Measurements from ENCODE around the gene FHL2. TPM values are rescaled to one million over a fixed set of nuclear protein-coding genes. Genes with fewer than 3 reads are reported as not detected.

FHL2 gene
- total and polyA plus RNA-seq, 12 donors: 437 to 2,354 (median 1,410) TPM

DNA sequence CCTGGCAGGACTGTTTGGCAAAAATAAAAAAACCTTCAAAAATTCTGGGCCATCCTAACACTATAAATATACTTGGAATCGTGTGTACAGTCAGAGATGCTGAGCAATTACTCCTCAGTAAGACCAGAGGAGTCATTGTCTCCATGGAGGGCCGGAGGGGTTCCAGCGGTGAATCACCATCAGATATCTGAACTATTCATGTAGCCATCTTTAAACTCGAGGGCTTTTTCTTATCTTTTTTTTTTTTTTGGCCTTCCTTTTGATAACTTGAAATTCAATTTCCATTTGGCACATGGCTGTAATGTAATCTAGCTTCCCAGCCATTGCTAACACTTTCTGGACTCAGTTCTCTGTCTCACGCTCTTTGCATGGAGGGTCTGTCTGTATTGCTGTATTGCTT is 7.4 kb upstream of the FHL2 start:
- Histone ChIP-seq H3K4me1 (peaks cover 17 to 93% (median 57%) of the 10 kb centered on the region in 9 donors), H3K9me3 (no peaks in the 10 kb centered on the region), H3K27ac (peak overlapping the region in 9 of 10 donors; percentile 28 to 87 (median 72)), H3K36me3 (peaks cover 0 to 5% (median 0%) of the 10 kb centered on the region in 9 donors), H3K4me3 (no peak overlapping the region), H3K27me3 (no peaks in the 10 kb centered on the region)
- intact Hi-C loops (cut with DNase I): no loop called here
- WGBS, 2 donors: 46 to 53% methylated on average over 5 of the region's 5 CpGs
- ATAC-seq: no peak
- TF ChIP-seq, protein P1, sequence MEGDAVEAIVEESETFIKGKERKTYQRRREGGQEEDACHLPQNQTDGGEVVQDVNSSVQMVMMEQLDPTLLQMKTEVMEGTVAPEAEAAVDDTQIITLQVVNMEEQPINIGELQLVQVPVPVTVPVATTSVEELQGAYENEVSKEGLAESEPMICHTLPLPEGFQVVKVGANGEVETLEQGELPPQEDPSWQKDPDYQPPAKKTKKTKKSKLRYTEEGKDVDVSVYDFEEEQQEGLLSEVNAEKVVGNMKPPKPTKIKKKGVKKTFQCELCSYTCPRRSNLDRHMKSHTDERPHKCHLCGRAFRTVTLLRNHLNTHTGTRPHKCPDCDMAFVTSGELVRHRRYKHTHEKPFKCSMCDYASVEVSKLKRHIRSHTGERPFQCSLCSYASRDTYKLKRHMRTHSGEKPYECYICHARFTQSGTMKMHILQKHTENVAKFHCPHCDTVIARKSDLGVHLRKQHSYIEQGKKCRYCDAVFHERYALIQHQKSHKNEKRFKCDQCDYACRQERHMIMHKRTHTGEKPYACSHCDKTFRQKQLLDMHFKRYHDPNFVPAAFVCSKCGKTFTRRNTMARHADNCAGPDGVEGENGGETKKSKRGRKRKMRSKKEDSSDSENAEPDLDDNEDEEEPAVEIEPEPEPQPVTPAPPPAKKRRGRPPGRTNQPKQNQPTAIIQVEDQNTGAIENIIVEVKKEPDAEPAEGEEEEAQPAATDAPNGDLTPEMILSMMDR (IDR thresholded peaks at IDR 0.05): no peak
- DNase-seq: no peak

DNA sequence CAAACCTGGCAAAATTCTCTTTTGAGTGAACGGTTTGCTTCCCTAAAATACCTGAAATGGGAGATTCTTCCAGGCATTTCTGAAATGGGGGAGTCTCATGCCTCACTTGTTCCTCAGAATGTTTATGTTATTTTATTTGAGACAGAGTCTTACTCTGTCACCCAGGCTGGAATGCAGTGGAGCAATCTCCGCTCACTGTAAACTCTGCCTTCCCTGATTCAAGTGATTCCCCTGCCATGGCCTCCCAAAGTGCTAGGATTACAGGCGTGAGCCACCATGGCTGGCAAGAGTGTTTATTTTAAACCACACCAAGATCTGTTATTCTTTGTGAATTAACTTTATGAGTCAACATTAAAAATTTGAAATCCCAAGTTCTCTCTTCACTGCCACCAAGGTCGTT is 6.4 kb upstream of the FHL2 start:
- no peaks in the 10 kb centered on the region for H3K9me3 ChIP-seq
- TF ChIP-seq, protein P1 (IDR thresholded peaks at IDR 0.05): no peak
- peaks cover 12 to 87% (median 48%) of the 10 kb centered on the region in 9 donors for H3K4me1 ChIP-seq
- DNase-seq: no peak
- intact Hi-C loops (cut with DNase I): no loop called here
- ATAC-seq: no peak
- peaks cover 0 to 5% (median 0%) of the 10 kb centered on the region in 9 donors for H3K36me3 ChIP-seq
- WGBS, 2 donors: 53 to 73% methylated on average over 4 of the region's 4 CpGs
- peaks cover 0 to 2% (median 0%) of the 10 kb centered on the region in 7 donors for H3K27me3 ChIP-seq
- H3K27ac ChIP-seq: peak overlapping the region in 9 of 10 donors; percentile 28 to 87 (median 72)
- no peak overlapping the region for H3K4me3 ChIP-seq

DNA sequence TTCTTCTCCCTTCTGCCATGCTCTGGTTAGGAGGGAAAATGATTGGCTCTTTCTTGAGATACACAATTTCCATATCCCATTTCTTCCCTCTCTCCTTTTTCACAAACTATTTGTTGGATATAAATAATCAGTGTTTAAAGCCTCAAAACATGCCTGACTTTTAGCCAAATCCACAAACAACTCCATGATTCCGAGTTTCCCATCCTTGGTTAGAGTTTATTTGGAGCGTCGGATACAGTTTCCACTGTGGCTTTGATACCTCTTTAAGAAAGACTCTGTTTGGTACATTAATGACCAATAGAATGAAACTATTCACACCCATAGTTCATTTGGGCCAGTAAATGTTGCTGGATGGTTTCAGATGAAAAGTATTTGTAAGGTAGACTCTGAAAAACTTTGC is 5.9 kb upstream of the FHL2 start:
- H3K27me3 ChIP-seq: peaks cover 0 to 7% (median 0%) of the 10 kb centered on the region in 7 donors
- intact Hi-C loops (cut with DNase I): no loop called here
- H3K27ac ChIP-seq: peak overlapping the region in 8 of 10 donors; percentile 51 to 87 (median 73)
- TF ChIP-seq, protein P1 (IDR thresholded peaks at IDR 0.05): no peak
- 56 to 70% methylated on average over 3 of the region's 3 CpGs for WGBS, 2 donors
- H3K36me3 ChIP-seq: peaks cover 0 to 5% (median 0%) of the 10 kb centered on the region in 9 donors
- DNase-seq: no peak
- no peaks in the 10 kb centered on the region for H3K9me3 ChIP-seq
- H3K4me1 ChIP-seq: peaks cover 7 to 87% (median 42%) of the 10 kb centered on the region in 9 donors
- no peak for ATAC-seq
- H3K4me3 ChIP-seq: no peak overlapping the region

DNA sequence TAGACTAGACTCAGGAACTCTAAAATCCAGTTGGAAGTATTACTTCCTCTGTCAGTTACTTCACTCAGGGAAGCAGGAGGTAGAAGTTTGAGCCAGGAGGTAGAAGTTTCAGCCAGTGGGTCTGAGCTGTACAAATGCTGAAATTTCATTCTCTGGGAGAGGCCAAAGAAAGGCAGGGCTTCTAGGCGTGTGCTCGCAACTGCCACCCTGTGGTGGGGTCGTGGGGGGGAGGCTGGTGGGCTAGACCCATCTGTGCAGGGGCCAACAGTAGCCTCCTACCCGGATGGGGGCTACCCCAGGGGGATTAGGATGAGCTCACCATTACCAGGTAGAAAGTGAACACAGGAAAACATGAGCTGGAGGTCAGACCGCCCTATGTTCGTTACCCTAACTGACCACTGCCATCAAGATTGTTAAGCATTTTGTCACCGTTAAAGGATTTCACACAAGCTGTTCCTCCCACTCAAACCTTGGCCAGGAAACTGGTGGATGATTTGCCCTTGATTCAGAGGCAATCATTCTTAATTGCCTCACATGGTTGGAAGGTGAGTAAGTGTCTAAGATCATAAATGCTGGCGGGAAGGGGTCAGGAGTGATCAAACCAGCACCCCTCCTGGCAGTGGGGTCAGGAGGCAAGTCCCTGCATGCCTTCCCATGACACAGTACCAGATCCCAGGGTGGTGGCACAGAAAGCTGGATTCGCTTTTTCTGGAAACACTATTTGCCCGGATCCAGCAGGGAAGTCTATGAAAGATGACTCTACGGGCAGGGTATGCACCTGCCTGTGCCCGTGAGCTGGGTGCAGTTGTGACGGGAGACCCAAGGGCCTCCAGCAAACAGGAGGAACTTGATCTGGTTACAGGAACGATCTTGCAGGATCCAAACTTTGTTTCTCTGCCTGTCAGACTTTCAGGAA is 5.2 kb upstream of the FHL2 start:
- Histone ChIP-seq H3K9me3 (no peaks in the 10 kb centered on the region), H3K27ac (peak overlapping the region in 9 of 10 donors; percentile 23 to 87 (median 72)), H3K4me1 (peaks cover 4 to 86% (median 39%) of the 10 kb centered on the region in 9 donors), H3K27me3 (peaks cover 0 to 14% (median 0%) of the 10 kb centered on the region in 7 donors), H3K36me3 (peaks cover 0 to 5% (median 0%) of the 10 kb centered on the region in 9 donors), H3K4me3 (no peak overlapping the region)
- DNase-seq (no peak), ATAC-seq (peak in 6 of 8 donors; percentile 13 to 40 (median 19))
- TF ChIP-seq, protein P1 (IDR thresholded peaks at IDR 0.05): peak in 5 of 9 donors; percentile 9 to 38 (median 33)
- 40 to 50% methylated on average over 14 of the region's 14 CpGs for WGBS, 2 donors
- intact Hi-C loops (cut with DNase I): no loop called here

All from heart right ventricle (tissue), 16 donors.